ENCODE measurements around the gene IFIT1.
"Not testable (repeated sequence)": the region's sequence is repeated elsewhere in the genome, so short reads cannot be mapped to it uniquely, and the experiment has no call there.

The IFIT1 gene

DNA sequence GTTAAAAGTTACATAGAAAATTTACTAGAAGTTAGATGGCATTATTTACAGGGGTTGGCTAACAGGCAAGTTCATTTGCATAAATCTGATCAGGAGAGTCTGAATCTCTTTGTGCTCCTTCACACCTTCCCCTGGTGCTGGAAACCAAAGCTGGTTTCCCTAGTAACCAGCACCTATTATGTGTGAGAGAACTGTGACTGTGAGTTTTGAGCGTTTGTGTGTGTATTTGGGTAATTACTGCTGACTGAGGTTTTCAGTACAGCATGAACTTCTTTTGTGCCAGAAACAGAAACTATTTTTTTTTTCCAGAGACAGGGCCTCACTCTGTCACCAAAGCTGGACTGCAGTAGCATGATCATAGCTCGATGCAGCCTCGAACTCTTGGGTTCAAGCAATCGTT, 24.9 kb upstream of the IFIT1 start:
- no peak for DNase-seq (ENCODE audit: low read depth)

DNA sequence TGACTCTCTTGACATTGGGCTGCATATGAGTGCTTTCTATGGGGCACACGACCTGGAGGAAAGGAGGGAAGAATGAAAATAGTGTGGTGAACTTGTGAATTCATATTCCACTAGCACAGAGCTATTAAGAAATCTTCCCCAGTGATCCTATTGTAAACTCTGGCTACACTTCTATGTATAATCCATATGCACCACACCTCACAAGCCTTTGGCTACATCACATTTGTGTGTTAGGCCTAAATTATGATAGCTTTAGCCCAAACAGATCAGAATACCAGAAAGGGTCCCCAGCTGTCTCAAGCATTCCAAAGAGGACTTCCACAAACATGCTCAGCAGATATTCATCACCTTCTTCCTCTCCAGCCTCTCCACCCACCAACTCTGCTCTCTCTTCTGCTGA, 24.3 kb upstream of the IFIT1 start:
- DNase-seq (ENCODE audit: low read depth): no peak

DNA sequence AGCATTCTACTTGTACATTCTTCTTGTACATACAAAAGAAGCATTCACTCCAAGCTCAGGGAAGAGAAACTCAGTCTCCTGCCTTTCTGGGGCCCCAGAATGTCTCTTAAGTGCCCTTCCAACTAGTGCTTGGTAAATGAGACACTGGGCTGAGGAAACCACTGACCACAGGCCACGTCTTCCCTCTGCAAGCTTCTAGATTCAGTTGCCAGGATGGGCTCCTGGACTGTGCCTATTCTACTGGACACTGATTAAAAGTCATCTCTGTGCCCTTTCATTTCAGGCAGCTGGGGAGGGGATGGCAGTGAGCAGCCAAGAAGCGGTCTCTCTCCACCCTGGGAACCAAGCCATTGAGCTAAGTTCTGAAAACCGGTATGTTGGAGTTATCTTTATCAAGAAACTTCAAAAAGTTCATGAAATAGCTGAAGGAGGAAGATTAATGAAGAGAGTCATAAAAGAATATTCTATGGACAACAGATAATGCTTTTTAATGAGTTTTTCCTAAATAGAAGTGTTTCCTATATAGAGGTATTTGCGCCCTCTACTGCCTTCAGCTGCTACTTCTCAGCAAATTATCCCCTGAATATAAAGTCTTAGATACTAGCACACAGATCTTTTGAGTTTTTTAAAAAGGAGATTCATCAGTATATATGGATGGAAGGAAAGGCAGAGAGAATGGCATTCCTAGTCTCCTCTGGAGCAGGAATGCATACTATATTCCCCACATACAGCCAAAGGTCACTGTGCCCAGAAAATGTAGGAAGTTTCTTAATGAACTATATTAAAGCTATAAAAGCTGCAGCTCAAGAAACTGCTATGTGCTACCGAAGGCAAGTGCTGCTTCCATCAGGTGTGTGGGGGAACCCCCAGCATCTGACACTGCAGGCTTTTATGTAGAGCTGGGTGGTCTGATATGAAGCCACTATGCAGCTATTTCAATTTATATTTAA, 23.0 kb upstream of the IFIT1 start:
- DNase-seq (ENCODE audit: low read depth): peak; percentile 44

DNA sequence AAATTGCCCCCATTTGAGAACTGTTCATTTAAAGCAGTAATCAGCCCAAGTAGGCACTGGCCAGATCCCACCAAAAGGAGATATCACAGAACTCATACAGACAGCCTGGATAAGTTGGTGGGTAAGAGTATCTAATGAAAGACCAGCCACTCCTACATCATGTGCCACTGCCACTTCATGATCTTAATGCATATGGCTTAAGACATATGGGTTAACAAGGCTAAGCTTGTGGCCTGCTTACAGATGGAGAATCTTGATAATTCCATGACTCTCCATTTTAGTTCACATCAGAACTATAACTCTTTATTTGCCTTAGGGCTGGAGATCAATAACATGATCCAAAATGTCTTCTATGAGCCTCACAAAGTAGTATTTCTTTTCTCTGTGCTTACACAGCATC, 21.3 kb upstream of the IFIT1 start:
- no peak for DNase-seq (ENCODE audit: low read depth)

DNA sequence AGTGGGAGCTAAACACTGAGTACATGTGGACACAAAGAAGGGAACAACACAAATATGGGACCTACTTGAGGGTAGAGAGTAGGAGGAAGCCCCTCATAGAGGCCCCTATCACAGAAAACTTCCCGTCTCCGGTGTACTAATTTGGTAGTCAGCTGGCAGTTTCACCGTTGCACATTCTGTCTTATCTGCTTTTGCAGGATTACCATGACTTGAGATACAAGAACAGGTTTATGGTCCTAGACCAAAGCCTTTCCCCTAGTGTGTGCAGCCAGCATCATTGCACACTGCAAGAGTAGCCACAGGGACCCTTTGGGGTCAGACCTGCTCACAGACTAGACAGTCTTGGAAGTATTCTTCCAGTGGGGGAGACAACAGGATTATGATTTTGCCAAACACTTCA, 20.4 kb upstream of the IFIT1 start:
- no peak for DNase-seq (ENCODE audit: low read depth)

DNA sequence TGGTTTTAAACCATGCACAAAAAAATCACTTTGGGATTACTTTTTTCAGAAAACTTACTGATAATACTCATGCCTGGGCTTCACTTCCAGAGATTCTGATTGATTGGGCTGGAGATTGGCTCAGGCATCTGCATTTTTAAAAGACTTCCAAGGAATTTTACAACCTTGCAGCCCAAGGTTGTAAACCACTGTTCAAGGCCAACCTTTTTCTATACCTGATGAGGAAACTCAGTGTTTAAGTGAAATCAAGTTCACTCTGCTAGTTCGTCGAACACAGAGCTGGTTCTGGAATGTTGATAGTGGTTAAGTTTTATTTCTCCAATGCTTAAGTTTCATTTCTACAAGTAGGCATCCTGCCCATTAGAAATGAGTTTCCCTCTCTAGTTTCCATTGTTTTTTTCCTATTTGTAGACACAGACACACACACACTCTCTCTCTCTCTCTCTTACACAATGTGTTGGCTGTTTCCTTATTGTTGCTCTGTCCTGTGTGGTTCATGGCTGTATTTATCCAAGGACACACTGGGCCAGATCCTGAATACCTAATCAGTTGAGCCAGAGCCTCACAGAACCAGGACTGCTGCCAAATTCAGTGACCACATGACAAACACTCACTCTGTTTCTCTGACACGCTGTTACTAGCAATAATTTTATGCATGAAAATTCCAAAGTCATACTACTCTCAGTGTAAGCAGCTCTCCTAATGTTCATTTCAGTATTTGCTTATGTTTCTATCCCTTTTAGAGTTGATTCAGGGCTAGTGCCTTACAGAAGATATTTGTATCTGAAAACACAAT, 18.3 kb upstream of the IFIT1 start:
- peak; percentile 98 for DNase-seq (ENCODE audit: low read depth)

DNA sequence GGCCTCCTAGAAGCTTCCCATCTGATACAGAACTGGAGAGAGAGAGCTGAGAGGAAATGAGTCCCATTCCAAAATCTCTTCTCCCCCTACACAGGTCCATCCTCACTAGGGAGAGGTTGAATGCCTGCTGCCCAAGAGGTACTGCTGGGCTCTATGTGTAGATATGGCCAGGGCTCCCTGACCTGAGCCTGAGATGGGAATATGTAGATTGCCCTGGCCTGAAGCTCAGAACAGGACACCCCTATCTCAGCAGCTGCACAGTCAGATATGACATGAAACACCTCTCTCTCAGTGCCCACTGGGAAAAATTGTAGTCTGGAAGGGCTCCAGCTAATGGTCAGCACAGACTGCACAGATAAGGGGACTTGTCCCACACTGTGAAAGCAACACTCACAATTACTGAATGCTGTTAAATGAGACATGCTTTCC, 17.7 kb upstream of the IFIT1 start:
- DNase-seq (ENCODE audit: low read depth): no peak

DNA sequence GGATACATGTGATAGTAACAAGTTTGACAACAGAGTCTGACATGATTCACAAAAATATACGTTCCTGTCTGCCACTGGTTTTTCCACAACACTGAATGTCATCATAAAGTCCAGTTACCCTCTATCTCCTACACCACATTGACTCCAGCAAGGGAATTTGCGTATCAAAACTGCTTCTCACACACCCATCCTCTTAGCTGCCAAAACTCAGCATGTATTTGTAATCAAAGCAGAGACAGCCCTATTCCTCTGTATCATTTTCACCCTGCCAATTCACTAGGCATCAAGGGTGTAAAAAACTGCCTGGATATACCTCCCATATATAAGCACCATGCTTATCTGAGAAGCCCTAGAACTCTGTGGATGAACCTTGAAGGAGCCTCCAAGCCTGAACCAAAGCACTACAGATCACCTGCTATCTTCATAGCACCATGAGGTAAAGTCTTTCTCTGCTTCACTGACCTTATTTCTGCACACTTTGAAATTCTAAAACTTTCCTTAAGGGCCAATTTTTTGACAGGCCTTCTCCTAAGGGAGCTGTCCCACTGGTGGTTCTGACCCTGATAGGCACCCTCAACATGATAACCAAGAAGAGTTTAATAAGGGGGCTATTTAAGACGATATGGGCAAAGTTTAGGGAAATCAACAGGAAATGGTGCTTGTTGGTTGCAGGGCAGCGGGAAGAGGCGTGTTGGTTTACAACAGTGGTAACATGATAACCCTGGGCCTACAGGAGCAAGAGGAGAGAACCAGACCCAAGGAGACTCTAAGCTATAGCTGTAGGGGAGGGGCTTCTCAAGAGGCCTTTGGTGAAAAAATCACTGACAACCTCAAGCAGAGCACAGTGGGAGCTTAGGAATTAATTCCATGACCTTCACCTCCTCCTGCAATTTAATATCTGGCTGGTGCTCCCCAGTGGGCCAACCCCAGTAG, 14.5 kb upstream of the IFIT1 start, which contains the start of gene IFIT1B:
TSS of gene IFIT1B (plus strand) at position 352 of the 933 bp plus-strand sequence. CDS start at position 432, 80 bp downstream.
- DNase-seq (ENCODE audit: low read depth): no peak

DNA sequence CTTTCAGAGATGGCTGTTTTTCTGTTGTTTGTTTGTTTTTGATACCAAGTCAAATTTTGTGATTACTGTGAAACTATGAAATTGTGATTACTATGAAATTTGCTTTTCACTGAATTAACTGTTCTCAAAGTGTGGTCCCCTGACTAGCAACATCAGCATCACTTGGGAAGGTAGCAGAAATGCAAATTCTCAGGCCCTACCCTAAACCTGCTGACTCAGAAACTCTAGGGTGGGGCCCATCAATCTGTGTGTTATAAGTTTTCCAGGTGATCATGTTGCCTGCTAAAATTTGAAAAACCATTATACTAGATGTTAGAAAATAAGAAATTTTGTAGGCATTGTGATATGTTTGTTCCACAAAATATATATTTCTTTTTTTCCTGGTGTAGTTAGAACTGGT, 13.3 kb upstream of the IFIT1 start:
- no peak for DNase-seq (ENCODE audit: low read depth)

DNA sequence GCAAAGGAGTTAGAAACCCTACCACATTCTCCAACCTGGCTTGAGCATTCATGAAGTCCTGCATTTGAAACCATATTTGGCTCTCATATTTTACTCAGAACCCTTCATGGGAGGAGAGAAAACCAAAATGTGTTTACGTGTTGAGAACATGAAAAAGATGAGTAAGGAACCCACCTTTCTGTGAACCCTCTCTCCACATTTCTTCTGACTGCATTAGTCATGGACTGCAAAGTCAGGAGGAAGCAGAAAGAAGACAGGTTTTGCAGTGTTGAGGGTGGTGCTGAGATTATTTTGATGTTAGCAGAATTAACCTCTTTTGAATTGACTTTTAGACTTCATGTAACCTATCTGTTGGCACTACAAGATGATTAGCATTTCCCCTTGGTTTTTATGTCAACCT, 9.7 kb upstream of the IFIT1 start:
- no peak for DNase-seq (ENCODE audit: low read depth)

DNA sequence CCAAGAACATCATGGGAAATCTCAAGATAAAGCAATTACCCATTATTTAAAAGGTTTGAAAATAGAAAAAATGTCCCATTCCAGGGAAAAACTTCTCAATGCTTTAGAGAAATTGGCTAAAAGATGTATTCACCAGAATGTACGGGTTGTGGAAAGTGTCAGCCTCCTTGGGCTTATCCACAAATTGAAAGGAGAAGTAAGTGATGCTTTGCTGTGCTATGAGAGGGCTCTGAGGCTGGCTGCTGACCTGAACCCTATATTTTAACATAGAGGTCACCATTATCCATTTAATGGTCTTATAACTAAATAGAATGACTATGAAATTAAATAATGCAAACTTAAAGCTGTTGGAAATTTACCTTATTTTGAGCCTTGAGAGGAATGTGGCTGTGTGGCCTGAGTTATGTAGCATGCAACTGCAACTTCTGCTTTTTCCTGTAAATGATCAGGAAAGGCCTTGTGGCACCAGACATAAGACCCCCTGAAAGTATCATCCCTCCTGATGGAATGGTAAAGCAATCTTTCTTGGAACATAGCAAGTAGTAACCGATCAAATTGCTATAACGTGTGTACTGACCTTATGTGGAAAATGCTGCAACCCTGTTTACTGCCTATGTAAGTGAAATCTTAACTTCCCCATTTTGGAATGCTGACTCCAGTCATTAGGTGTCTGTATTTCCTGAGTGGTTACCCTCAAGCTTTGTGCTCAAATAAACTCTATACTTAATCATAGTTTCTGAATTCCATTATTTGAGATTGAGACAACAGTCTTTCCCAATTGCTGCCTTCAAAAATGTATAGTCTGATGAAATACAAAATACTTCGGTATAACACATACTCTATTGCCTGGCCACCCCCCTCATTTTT, 7.7 kb upstream of the IFIT1 start:
- no peak for DNase-seq (ENCODE audit: low read depth)

DNA sequence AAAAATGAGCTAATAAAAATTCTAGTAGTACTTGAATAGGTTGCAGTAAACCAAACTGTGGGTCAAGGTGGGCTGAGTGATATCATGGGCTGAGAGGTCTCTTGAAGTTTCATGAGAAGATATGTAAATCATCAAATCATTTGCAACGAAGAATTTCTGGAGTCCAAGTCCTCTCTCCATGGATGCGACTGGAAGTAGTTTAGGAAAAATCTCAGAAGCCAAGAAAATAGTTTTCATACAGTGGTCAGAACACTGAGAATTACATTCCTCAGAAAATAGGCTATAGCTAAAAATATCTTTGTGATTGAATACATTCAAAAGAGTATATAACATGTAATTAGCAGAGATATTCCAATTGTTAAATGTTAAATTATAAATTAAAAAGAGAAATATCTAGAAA, 3.6 kb upstream of the IFIT1 start:
- DNase-seq (ENCODE audit: low read depth): no peak

DNA sequence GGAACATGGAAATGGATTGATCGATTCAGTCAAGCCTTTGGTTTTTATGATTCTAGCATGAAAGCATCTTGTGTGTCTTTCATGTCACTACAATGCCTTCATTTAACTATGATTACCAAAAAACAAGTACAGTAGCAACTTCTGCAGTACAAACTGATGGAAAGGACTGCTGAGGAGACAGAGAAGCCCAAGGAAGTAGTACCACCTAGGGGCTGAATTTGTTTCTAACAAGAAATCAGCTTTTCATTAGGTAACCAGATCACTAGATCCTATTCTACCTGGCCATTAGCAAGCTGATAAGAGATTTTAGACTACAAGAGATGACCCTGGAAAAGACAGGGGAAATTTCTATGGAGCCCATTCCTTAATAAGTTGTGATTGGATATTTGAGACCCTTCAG, 3.2 kb upstream of the IFIT1 start:
- peak; percentile 21 for DNase-seq (ENCODE audit: low read depth)

DNA sequence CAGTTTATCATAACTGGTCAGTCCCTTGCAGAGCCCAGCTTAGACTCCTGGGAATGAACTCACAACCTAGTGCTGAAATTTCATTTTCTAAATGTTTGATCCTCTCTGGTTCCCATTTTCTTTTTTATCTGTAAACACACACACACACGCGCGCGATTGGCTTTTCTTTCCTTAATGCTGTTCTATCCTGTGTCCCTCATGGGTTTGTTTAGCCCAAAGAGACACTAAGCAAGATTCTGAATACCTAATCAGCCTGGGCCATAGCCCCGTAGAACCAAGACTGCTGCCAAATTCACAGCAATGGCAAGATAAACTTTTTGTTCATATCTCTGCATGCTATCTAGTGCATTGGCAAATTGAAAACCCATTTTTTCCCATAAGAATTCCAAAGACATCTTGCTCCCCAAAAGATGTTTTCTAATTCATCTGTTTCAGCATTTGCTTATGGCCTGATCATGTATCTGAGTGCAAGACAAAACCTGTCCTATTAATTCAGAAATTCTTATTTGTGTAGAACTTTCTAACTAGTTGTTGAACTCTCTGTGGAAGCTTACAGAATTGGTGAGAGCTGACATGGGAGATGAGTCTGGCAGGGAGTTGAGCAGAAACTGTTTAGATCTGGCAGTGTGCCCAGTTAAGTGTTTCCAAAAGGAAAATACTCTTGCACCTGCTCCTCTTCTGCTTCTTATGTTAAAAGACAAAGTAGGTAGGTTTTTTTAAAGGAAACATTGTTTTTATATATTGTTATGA, 1.8 kb upstream of the IFIT1 start:
- no peak for DNase-seq (ENCODE audit: low read depth)

DNA sequence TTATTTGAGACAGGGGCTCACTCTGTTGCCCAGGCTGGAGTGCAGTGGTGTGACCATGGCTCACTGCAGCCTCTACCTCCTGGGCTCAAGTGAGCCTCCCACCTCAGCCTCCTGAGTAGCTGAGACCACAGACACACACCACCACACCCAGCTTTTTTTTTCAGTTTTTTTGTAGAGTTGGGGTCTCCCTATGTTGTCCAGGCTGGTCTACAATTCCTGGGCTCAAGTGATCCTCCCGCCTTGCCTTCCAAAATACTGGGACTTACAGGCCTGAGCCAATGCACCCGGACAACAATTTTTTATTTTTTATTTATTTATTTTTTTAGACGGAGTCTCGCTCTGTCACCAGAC, 1.2 kb upstream of the IFIT1 start:
- DNase-seq (ENCODE audit: low read depth): not testable (repeated sequence)

DNA sequence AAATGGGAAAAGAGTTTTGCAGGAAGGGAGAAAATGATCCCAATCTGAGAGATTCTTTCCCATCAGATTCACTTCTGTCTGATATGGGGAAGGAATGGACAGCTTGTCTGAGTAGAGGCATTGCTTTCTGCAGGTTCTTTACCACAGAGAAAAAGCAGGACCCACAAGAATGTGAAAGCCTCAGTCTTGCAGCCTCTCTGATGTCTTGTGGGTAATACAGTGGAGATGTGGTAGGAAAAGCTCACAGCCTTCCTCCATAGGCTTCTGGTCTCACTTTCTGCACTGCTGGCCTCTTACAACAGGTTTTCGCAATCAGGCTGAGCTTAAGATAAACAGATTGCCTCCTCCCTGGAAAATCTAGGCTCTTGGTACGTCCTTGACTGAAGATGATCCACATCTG, 551 bp downstream of the IFIT1 start:
- DNase-seq (ENCODE audit: low read depth): peak; percentile 63

DNA sequence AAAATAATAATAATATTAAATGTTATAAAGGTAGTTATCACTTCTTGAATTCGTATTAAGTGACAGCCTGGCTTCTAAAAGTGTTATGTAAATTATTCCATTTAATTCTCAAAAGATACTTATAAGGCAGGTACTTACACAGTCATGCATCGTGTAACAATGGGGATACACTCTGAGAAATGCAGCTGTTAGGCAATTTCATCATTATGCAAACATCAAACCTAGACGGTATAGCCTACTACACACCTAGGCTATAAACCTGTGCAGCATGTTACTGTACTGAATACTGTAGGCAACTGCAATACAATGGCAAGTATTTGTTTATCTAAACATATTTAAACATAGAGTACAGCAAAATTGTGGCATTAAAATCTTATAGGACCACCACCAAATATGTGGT, 1.5 kb downstream of the IFIT1 start:
- no peak for DNase-seq (ENCODE audit: low read depth)

DNA sequence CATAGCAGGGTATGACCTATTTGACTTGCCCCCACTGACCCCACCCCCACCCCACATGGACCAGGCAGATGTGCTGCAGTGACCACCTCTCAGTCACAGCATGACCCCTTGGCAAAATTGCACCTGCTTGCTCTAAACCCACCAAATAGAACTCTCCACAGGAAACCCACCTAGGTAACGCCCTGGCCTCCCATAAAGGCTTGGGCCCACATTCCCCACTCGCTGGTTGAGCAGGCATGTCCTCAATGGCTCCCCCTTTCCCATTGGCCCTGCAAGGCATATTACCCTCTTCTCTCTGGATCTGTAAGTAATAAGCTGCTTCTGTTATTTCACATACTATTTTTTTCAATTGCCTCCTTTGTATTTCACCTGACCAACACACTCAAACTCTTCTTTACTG, 2.7 kb downstream of the IFIT1 start:
- DNase-seq (ENCODE audit: low read depth): no peak

DNA sequence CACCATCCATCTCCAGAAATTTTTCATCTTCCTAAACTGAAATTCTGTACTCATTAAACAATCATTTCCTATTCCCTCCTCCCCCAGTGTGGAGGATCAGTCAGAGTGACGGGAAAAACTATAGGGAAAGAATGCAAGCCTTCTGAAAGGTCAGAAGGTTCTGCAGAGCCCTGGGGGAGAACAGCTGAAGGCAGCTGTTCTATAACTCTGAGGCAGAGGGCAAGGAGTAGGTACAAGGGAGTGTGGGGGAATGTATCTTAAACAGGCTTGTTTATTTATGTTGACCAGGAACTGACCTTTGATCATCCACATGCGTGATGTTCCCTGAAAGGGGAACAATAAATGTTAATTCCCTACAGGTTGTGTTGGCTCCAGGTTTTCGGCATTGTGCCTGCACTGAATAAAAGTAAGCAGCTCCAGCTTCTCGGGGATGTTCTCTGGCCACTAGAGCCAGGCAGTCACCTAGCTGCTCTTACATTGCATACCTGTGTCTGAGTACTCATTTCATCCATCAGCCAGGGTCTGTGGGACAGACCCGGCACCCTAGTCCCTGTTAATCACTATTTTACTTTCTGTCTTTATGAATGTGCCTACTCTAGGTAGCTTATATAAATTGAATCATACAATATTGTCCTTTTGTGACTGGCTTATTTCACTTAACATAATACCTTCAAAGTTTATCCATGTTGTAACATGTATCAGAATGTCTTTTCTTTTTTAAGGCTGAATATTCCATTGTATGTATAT, 5.8 kb downstream of the IFIT1 start:
- DNase-seq (ENCODE audit: low read depth): no peak

DNA sequence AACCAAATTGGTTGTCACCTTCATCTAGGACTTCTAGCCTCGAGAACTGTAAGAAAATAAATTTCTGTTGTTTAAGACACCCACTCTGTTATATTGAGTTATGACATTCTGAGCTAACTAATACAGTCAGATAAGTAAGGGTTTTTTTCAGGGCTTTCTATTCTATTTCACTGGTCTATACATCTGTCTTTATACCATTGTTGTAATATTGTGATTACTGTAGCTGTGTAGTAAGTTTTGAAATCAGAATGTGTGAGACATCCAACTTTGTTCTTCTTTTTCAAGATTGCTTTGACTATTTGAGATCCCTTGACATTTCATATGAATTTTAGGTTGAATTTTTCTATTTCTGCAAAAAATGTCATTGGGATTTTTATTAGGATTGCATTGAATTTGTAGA, 7.5 kb downstream of the IFIT1 start:
- no peak for DNase-seq (ENCODE audit: low read depth)

Measured in stromal cell of bone marrow (primary cell).